Prostate gland (tissue), 2 donors: ENCODE data around the gene PCDHB5. TPM values are rescaled to one million over a fixed set of nuclear protein-coding genes. Genes with fewer than 3 reads are reported as not detected.
"Not testable (repeated sequence)": the region's sequence is repeated elsewhere in the genome, so short reads cannot be mapped to it uniquely, and the experiment has no call there.

Experiments
- DNase-seq: peaks from one replicate; pipeline ENCODE4 v3.0.0-alpha.2; 2019; ENCODE audit warnings: low spot score
- H3K27ac ChIP-seq, 2 donors: fragments of 200-600 bp; sonication (generic); 2 replicates each; pipeline ENCODE4 v1.5.1; 2017 to 2019
- H3K27me3 ChIP-seq: fragments of 200-600 bp; sonication (generic); replicated peaks from 2 replicates; pipeline ENCODE4 v1.5.1; 2019; ENCODE audit not compliant: insufficient read depth
- H3K36me3 ChIP-seq, 2 donors: fragments of 200-600 bp; sonication (generic); 1 replicate in 1 of 2; 2 replicates in 1 of 2; pipeline versions ENCODE4 v1.5.1 to v1.8.1; 2017 to 2019
- H3K4me1 ChIP-seq: fragments of 200-600 bp; sonication (generic); replicated peaks from 2 replicates; pipeline ENCODE4 v1.5.1; 2019
- H3K4me3 ChIP-seq, 2 donors: fragments of 200-600 bp; sonication (generic); 2 replicates each; pipeline ENCODE4 v1.5.1; 2017 to 2019
- H3K9me3 ChIP-seq: fragments of 200-600 bp; sonication (generic); 2 replicates; pipeline ENCODE4 v1.5.1; 2017
- CTCF ChIP-seq, 4 experiments: fragments of 200-600 bp in 2 of 4; fragments of 450-650 bp in 2 of 4; sonication (generic) in 2 of 4; IDR thresholded peaks; 1 replicate in 3 of 4; 2 replicates in 1 of 4; pipeline ENCODE4 v1.5.1; 2016 to 2019; ENCODE audit warnings: antibody characterized with exemption in 4 of 4, mild to moderate bottlenecking in 2 of 4, moderate library complexity in 2 of 4
- POLR2A ChIP-seq: fragments of 450-650 bp; IDR thresholded peaks from one replicate; pipeline ENCODE4 v1.6.1; 2016; ENCODE audit warnings: antibody characterized with exemption, mild to moderate bottlenecking
- POLR2AphosphoS5 ChIP-seq: sonication (generic); formaldehyde crosslinking; IDR thresholded peaks from one replicate; pipeline ENCODE4 v1.6.1; 2017; ENCODE audit warnings: antibody characterized with exemption
- WGBS: methylation state at CpG from one replicate; pipeline ENCODE4 v1.1.5; 2018; 5-methylcytosine and 5-hydroxymethylcytosine counted together
- intact Hi-C: fragments of 100-400 bp; cut with DNase I; formaldehyde crosslinking; loops from one replicate; pipeline ENCODE4 v1.14.2; 2022
- total RNA-seq, 2 donors: library from RNA; depleted of rRNA; stranded (reverse); fragments of >200 nt; gene quantifications; one replicate each; pipeline ENCODE4 v1.1.0, GENCODE V29; 2016

Gene PCDHB5
- total RNA-seq, 2 donors from 2014 or later: 5.3 to 11.3 TPM

GRCh38 chr5:141149812-141150211, 14.8 kb downstream of the PCDHB5 start, which contains the start of gene PCDHB6:
Gene PCDHB6, plus strand, starts transcription at chr5:141150057. Its CDS starts 201 bp downstream, at chr5:141150258.
- 13% methylated on average over 18 of the region's 18 CpGs for WGBS
- intact Hi-C loops: no loop called here
- DNase-seq: no peak
- H3K27me3 ChIP-seq: no peaks in the 10 kb centered on the region
- no peak within 1 kb of the TSS for H3K4me3 ChIP-seq
- no peaks in the 10 kb centered on the region for H3K4me1 ChIP-seq
- H3K36me3 ChIP-seq: no peaks in the 10 kb centered on the region
- no peak for TF ChIP-seq CTCF (IDR thresholded peaks at IDR 0.05)
- no peak for TF ChIP-seq POLR2A
- TF ChIP-seq POLR2AphosphoS5: no peak
- no peaks in the 10 kb centered on the region for H3K9me3 ChIP-seq
- no peak within 1 kb of the TSS for H3K27ac ChIP-seq

GRCh38 chr5:141150224-141150992, 15.4 kb downstream of the PCDHB5 start:
- H3K4me3 ChIP-seq: no peak overlapping the region
- intact Hi-C loops: no loop called here
- 37% methylated on average over 33 of the region's 33 CpGs for WGBS
- H3K27ac ChIP-seq: no peak overlapping the region
- TF ChIP-seq CTCF (IDR thresholded peaks at IDR 0.05) (no peak), POLR2AphosphoS5 (no peak), POLR2A (no peak)
- DNase-seq: no peak
- H3K4me1 ChIP-seq: no peaks in the 10 kb centered on the region
- no peaks in the 10 kb centered on the region for H3K36me3 ChIP-seq
- no peaks in the 10 kb centered on the region for H3K9me3 ChIP-seq
- no peaks in the 10 kb centered on the region for H3K27me3 ChIP-seq

GRCh38 chr5:141150993-141151325, 16.0 kb downstream of the PCDHB5 start:
- no peaks in the 10 kb centered on the region for H3K9me3 ChIP-seq
- no peaks in the 10 kb centered on the region for H3K4me1 ChIP-seq
- 36% methylated on average over 13 of the region's 13 CpGs for WGBS
- H3K36me3 ChIP-seq: no peaks in the 10 kb centered on the region
- no peak for TF ChIP-seq POLR2A
- no peak for TF ChIP-seq POLR2AphosphoS5
- no peak for TF ChIP-seq CTCF (IDR thresholded peaks at IDR 0.05)
- no peak overlapping the region for H3K27ac ChIP-seq
- intact Hi-C loops: no loop called here
- no peak overlapping the region for H3K4me3 ChIP-seq
- no peaks in the 10 kb centered on the region for H3K27me3 ChIP-seq
- no peak for DNase-seq

- H3K4me1 ChIP-seq, H3K27me3 ChIP-seq, H3K36me3 ChIP-seq, H3K27ac ChIP-seq, H3K9me3 ChIP-seq, intact Hi-C loops, H3K4me3 ChIP-seq, DNase-seq: not testable (repeated sequence)
- 29% methylated on average over 35 of the region's 41 CpGs for WGBS
Measured at GRCh38 chr5:141151632-141152031, 16.6 kb downstream of the PCDHB5 start.

GRCh38 chr5:141152096-141152495, 17.1 kb downstream of the PCDHB5 start:
- H3K36me3 ChIP-seq, H3K4me1 ChIP-seq, H3K27me3 ChIP-seq, H3K9me3 ChIP-seq, intact Hi-C loops, DNase-seq, H3K27ac ChIP-seq, H3K4me3 ChIP-seq: not testable (repeated sequence)
- WGBS: 18% methylated on average over 23 of the region's 36 CpGs
